ENCODE data around the gene KRT16. TPM values are rescaled to one million over a fixed set of nuclear protein-coding genes. Genes with fewer than 3 reads are reported as not detected.

KRT16 gene
- total and polyA plus RNA-seq, 2 donors (not counting 3 experiments of a cell fraction or from before 2014, with no cell fraction given), result not detected

GRCh38 chr17:41659427-41660212 is 47.1 kb upstream of the KRT16 start:
- intact Hi-C loops (cut with micrococcal nuclease), result loop anchor here (10.0 kb wide), 2 partner anchors 335 to 1015 kb away; partner anchors contain the start of gene SMARCE1
- Histone ChIP-seq H3K9me3 (replicated peaks; ENCODE audit: control insufficient read depth, insufficient read depth, low read length) (no peaks in the 10 kb centered on the region), H2AFZ (ENCODE audit: low read depth, low read length) (no peak overlapping the region), H3K4me2 (ENCODE audit: insufficient read depth, low read length) (no peak overlapping the region), H3K4me3 (replicated peaks in 1 of 3; ENCODE audit: insufficient read depth in 1 of 3, low read depth in 1 of 3, low read length in 3 of 3) (no peak overlapping the region), H3K27ac (ENCODE audit: insufficient read depth, low read depth, low read length) (no peak overlapping the region), H4K20me1 (replicated peaks; ENCODE audit: control insufficient read depth, extremely low read depth, insufficient read depth, low read length) (no peaks in the 10 kb centered on the region), H3K4me1 (ENCODE audit: control insufficient read depth, extremely low read depth, insufficient read depth, low read length) (no peaks in the 10 kb centered on the region), H3K36me3 (ENCODE audit: control insufficient read depth in 2 of 2, extremely low read depth in 1 of 2, insufficient read depth in 2 of 2, low read length in 2 of 2) (no peaks in the 10 kb centered on the region), H3K9ac (replicated peaks; ENCODE audit: extremely low read depth, insufficient read depth, low read length) (no peak overlapping the region), H3K79me2 (ENCODE audit: control insufficient read depth, insufficient read depth, low read length) (no peaks in the 10 kb centered on the region), H3K27me3 (ENCODE audit: control insufficient read depth in 2 of 2, insufficient read depth in 2 of 2, low read length in 2 of 2) (peaks cover 0 to 1% of the 10 kb centered on the region in 2 experiments), H3K9me1 (replicated peaks; ENCODE audit: control insufficient read depth, extremely low read depth, insufficient read depth, low read length) (no peaks in the 10 kb centered on the region)
- FAIRE-seq, result no peak
- no TSS peak for BruUV-seq (replicated peaks)
- TF ChIP-seq MYC (IDR thresholded peaks at IDR 0.05; ENCODE audit: low read depth, low read length), result no peak
- TF ChIP-seq MAX (IDR thresholded peaks at IDR 0.05; ENCODE audit: insufficient read depth, insufficient read length), result no peak
- no peak for TF ChIP-seq FOS (IDR thresholded peaks at IDR 0.05; ENCODE audit: borderline replicate concordance, insufficient read depth, low read length)
- no peak for TF ChIP-seq GATA2 (IDR thresholded peaks at IDR 0.05; ENCODE audit: insufficient read depth, insufficient read length, low read depth, low read length)
- TF ChIP-seq CTCF (IDR thresholded peaks at IDR 0.05; ENCODE audit: extremely low read depth in 1 of 2, insufficient read depth in 1 of 2, low read depth in 1 of 2, low read length in 2 of 2), result no peak
- dilution Hi-C loops (cut with MboI; ENCODE audit: extremely low pct_ligation_motif_present, low sequenced_read_pairs), result no loop called here
- ChIA-PET CTCF (interaction anchor here (1.1 to 9.4 kb wide), 4 partner anchors 9 to 804 kb away, joined by 3 to 369 read pairs (median 158); no protein-coding TSS in a partner anchor), POLR2A (no interaction called here)
- no peak for DNase-seq (ENCODE audit: low read depth, low spot score)
